Activated T-cell treated with anti-CD3 and anti-CD28 coated beads, Interleukin-2, amount 50 U/mL, for 4 hours (primary cell): ENCODE data around the gene MIEF1. TPM values are rescaled to one million over a fixed set of nuclear protein-coding genes. Genes with fewer than 3 reads are reported as not detected.

Experiments used
- ATAC-seq, 2 donors: fragments of 200-7000 bp; cut with Tn5 transposase; one replicate each; pipeline ENCODE4 v1.10.0; 2021
- DNase-seq: peaks from one replicate; pipeline ENCODE4 v3.0.0-alpha.2; 2020
- H3K27me3 Mint-ChIP-seq: one replicate; pipeline ENCODE4 v1.8.0; 2021; ENCODE audit warnings: low read depth, mixed read lengths
- H3K36me3 Mint-ChIP-seq: one replicate; pipeline ENCODE4 v1.8.0; 2022; ENCODE audit warnings: mixed read lengths; ENCODE audit not compliant: insufficient read depth
- H3K4me1 Mint-ChIP-seq: one replicate; pipeline ENCODE4 v1.8.0; 2021; ENCODE audit warnings: low read depth, mixed read lengths
- H3K4me3 Mint-ChIP-seq: one replicate; pipeline ENCODE4 v1.8.0; 2021; ENCODE audit warnings: mild to moderate bottlenecking, moderate library complexity, mixed read lengths
- H3K9me3 Mint-ChIP-seq: one replicate; pipeline ENCODE4 v1.8.0; 2021; ENCODE audit warnings: mixed read lengths
- total RNA-seq, 3 donors: library from RNA; stranded (reverse); gene quantifications; one replicate each; pipeline ENCODE4 v1.2.1, GENCODE V29; 2021

Gene MIEF1
- total RNA-seq, 3 donors from 2014 or later = 69.9 to 76.6 (median 70.7) TPM

GRCh38 chr22:39476664-39477063, 25.4 kb upstream of the MIEF1 start:
- DNase-seq (no peak), ATAC-seq (no peak)
- peaks cover 3% of the 10 kb centered on the region for H3K27me3 Mint-ChIP-seq
- no peaks in the 10 kb centered on the region for H3K36me3 Mint-ChIP-seq
- no peaks in the 10 kb centered on the region for H3K9me3 Mint-ChIP-seq
- peaks cover 12% of the 10 kb centered on the region for H3K4me1 Mint-ChIP-seq
- H3K4me3 Mint-ChIP-seq = no peak overlapping the region

DNA sequence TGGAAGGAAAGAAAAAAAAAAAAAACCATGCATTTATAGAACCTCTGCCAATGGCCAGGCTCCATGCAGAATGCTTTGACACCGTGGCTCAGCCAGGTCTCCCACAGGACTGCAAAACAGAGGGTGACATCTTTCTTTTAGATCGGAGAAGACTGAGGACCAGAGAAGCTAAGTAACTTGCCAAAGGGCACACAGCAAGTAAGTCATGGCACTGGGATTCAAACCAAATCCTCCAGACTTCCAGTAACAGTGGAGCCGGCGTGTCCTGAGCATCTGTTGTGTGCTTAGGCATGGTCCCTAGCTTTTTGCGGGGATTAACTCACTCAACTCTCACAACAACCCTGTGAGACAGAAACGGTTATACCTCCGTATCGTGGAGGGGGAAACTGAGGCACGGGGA, 24.5 kb upstream of the MIEF1 start:
- H3K4me3 Mint-ChIP-seq = no peak overlapping the region
- ATAC-seq = no peak
- no peaks in the 10 kb centered on the region for H3K36me3 Mint-ChIP-seq
- H3K4me1 Mint-ChIP-seq = peaks cover 3% of the 10 kb centered on the region
- DNase-seq = no peak
- peaks cover 3% of the 10 kb centered on the region for H3K27me3 Mint-ChIP-seq
- no peaks in the 10 kb centered on the region for H3K9me3 Mint-ChIP-seq

- H3K4me3 Mint-ChIP-seq = no peak overlapping the region
- no peaks in the 10 kb centered on the region for H3K9me3 Mint-ChIP-seq
- no peaks in the 10 kb centered on the region for H3K36me3 Mint-ChIP-seq
- H3K27me3 Mint-ChIP-seq = peaks cover 3% of the 10 kb centered on the region
- H3K4me1 Mint-ChIP-seq = no peaks in the 10 kb centered on the region
- DNase-seq (no peak), ATAC-seq (peak in 1 of 2 donors; percentile 46)
These were observed 23.6 kb upstream of the MIEF1 start for GRCh38 chr22:39478441-39478850.

- H3K36me3 Mint-ChIP-seq = no peaks in the 10 kb centered on the region
- DNase-seq (no peak), ATAC-seq (no peak)
- no peaks in the 10 kb centered on the region for H3K9me3 Mint-ChIP-seq
- H3K4me1 Mint-ChIP-seq = no peaks in the 10 kb centered on the region
- peaks cover 3% of the 10 kb centered on the region for H3K27me3 Mint-ChIP-seq
- no peak overlapping the region for H3K4me3 Mint-ChIP-seq
These were observed 22.8 kb upstream of the MIEF1 start for GRCh38 chr22:39479254-39479653.

DNA sequence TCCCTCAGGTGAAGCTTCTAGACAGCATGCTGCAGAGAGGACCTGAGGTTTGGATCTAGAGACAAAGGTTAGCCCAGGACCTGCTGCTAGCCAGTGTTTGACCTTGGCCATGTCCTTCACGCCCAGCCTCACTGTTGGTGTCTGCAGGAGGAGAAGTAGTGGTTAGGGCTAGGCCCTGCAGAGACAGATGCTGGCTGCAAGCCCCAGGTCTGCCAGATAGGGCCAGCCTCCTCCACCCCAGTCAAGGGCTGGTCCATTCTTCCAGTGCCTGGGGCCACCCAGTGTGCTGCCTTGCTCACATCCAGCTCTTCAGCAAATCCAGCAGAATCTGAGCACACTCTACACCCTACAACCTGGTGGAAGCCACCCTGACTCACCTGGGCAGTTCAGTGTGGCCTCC, 21.5 kb upstream of the MIEF1 start:
- H3K9me3 Mint-ChIP-seq = no peaks in the 10 kb centered on the region
- H3K4me1 Mint-ChIP-seq = no peaks in the 10 kb centered on the region
- ATAC-seq = no peak
- peaks cover 3% of the 10 kb centered on the region for H3K27me3 Mint-ChIP-seq
- H3K36me3 Mint-ChIP-seq = no peaks in the 10 kb centered on the region
- no peak overlapping the region for H3K4me3 Mint-ChIP-seq
- DNase-seq = no peak

DNA sequence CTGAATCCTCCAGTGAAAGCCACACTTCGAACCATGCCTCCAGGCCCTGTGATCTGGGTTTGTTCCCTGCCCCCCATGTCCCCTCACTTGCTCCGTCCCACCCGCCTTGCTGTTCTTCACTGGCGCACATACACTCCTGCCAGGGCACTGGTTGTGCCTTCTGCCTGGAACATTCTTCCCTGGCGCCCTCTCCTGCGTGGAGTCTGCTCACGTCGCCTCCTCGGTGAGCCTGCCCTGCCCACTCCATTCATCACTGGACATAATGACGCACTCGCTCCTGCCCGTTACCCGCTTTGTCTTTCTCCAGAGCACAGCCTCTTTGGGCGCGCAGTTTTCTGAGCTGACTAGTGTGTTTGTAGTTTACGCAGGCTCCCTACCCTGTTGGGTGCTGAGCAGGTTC, 21.0 kb upstream of the MIEF1 start:
- H3K27me3 Mint-ChIP-seq = peaks cover 3% of the 10 kb centered on the region
- no peak for ATAC-seq
- H3K4me1 Mint-ChIP-seq = no peaks in the 10 kb centered on the region
- no peak for DNase-seq
- H3K36me3 Mint-ChIP-seq = no peaks in the 10 kb centered on the region
- H3K4me3 Mint-ChIP-seq = no peak overlapping the region
- no peaks in the 10 kb centered on the region for H3K9me3 Mint-ChIP-seq

DNA sequence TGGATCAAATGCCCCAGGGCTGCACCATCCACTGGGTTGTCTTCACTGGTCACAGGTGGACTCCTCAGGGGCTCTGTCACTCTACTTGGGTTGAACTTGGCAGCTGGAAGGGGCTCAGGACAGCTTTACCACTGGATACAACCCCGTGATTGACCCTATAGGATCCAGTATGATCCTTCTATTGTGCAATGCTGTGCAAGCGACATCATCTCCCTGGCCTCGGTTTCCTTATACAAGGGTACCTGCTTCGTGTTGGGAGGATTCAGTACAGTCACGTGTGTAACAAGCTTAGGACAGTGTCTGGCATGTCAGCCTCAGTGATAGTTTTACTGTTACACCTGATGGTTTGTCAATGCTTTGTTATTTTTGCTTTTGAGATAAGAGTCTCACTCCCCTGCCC, 20.5 kb upstream of the MIEF1 start:
- H3K27me3 Mint-ChIP-seq = peaks cover 3% of the 10 kb centered on the region
- no peak overlapping the region for H3K4me3 Mint-ChIP-seq
- H3K36me3 Mint-ChIP-seq = no peaks in the 10 kb centered on the region
- H3K4me1 Mint-ChIP-seq = no peaks in the 10 kb centered on the region
- no peak for ATAC-seq
- no peaks in the 10 kb centered on the region for H3K9me3 Mint-ChIP-seq
- DNase-seq = no peak

DNA sequence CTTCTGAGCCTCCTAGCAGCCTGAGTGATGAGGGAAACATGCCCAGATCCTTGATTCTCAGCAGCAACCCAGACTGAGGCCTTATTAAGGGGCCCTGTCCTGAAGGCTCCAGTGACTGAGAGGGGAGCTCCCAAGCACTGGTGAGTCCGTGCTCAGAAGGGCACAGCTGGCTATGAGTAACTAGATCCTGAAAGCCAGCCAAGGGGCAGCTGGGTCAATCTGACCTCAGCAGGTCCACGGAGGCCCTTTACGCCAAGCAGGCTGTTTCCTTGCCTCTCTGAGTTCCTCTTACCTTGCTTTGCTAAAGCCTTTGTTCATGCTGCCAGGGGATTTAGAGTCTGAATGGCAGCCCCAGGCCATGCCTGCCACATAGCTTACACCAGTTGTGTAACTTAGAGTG, 19.3 kb upstream of the MIEF1 start:
- Mint-ChIP-seq H3K9me3 (no peaks in the 10 kb centered on the region), H3K4me3 (no peak overlapping the region), H3K4me1 (no peaks in the 10 kb centered on the region), H3K36me3 (no peaks in the 10 kb centered on the region), H3K27me3 (peaks cover 3% of the 10 kb centered on the region)
- ATAC-seq = no peak
- DNase-seq = no peak

GRCh38 chr22:39486951-39487825, 14.9 kb upstream of the MIEF1 start:
- Mint-ChIP-seq H3K9me3 (no peaks in the 10 kb centered on the region), H3K27me3 (no peaks in the 10 kb centered on the region), H3K36me3 (no peaks in the 10 kb centered on the region), H3K4me1 (peaks cover 5% of the 10 kb centered on the region), H3K4me3 (no peak overlapping the region)
- ATAC-seq (no peak), DNase-seq (no peak)

- no peaks in the 10 kb centered on the region for H3K9me3 Mint-ChIP-seq
- DNase-seq = no peak
- H3K4me1 Mint-ChIP-seq = peaks cover 5% of the 10 kb centered on the region
- no peak overlapping the region for H3K4me3 Mint-ChIP-seq
- no peaks in the 10 kb centered on the region for H3K27me3 Mint-ChIP-seq
- ATAC-seq = no peak
- no peaks in the 10 kb centered on the region for H3K36me3 Mint-ChIP-seq
These were observed 14.1 kb upstream of the MIEF1 start for GRCh38 chr22:39487826-39488520.

- peaks cover 7% of the 10 kb centered on the region for H3K4me1 Mint-ChIP-seq
- no peak for DNase-seq
- H3K9me3 Mint-ChIP-seq = no peaks in the 10 kb centered on the region
- H3K36me3 Mint-ChIP-seq = no peaks in the 10 kb centered on the region
- no peaks in the 10 kb centered on the region for H3K27me3 Mint-ChIP-seq
- no peak overlapping the region for H3K4me3 Mint-ChIP-seq
- no peak for ATAC-seq
These were observed 13.5 kb upstream of the MIEF1 start for GRCh38 chr22:39488563-39489083.

DNA sequence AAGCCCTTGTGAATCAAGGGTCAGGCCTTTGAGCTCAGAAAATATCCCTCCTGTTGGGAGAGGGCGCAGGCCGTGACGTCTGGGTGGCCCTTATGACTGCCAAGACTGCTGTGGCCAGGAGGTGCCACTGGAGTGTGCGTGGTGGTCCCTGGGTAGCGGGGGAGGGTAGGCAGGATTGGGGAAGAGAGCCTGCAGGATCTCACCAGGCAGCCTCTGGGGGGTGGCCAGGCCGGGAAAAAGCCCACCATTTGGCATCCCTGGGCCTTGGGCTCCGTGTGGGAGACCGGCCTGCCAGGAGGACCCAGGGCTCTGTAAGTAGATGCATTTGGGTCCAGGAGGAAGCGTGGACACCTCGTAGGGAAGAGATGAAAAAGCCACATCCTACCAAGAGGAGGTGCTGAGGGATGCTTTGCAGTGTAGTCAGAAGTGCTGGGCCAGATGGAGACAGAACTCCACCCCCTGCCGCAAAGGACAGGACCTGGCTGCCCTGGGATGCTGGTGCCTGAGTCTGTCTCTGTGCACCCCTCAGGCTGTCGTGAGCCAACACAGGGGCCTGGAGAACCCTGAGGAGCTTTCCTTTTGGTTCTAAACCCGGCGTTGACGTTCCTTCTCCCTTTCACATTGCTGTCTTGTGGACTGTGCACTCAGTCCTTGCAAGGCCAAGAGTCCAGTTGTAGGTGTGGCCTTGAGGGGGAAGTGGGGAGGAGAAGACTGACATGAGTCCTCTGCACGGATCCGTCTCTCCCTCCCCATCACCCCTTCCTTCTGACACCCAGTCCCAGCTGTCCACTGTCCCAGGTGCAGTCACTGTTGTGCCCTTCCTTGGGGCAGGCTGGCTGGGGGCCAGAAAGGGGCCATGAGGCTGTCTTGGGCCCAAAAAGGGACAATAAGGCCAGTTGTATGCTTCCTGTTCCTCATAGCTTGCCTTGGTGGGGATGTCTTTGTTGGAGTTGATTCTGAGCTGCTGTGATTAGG, 12.7 kb upstream of the MIEF1 start:
- H3K27me3 Mint-ChIP-seq = no peaks in the 10 kb centered on the region
- no peak for ATAC-seq
- DNase-seq = no peak
- H3K4me3 Mint-ChIP-seq = peak overlapping the region; percentile 56
- H3K36me3 Mint-ChIP-seq = no peaks in the 10 kb centered on the region
- peaks cover 7% of the 10 kb centered on the region for H3K4me1 Mint-ChIP-seq
- no peaks in the 10 kb centered on the region for H3K9me3 Mint-ChIP-seq

DNA sequence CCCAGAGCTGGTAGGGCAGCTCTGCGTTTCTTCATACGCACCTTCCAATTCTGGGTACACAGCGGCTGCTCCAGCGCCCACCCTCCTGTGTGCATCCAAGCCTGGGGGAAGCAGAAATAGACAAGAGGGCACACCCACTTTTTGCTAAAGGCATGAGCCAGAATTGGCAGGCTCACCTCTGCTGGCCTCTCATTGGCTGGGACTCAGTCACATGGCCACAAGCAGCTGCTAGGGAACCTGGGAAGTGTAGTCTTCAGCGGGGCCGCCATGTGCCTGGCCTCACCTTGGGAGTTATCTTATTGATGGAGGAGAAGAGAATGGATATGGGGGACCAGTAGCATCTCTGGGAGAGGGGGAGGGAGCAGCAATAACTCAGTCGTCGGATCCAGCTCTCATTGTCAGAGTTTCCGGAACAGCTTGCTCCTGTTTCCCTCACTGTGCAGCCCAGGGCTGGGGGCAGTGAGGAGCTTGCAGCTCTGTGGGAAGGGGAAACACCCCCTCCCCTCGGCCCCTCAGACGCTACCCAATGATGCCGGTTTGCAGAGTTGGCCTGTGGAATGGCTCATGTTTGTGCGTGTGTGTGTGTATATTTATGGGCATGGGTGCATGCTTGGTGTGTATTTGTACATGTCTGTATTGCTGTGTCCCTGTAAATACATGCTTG, 11.8 kb upstream of the MIEF1 start:
- Mint-ChIP-seq H3K9me3 (no peaks in the 10 kb centered on the region), H3K36me3 (no peaks in the 10 kb centered on the region), H3K27me3 (no peaks in the 10 kb centered on the region), H3K4me1 (peaks cover 7% of the 10 kb centered on the region), H3K4me3 (peak overlapping the region; percentile 56)
- ATAC-seq (peak; percentile 99 to 100), DNase-seq (peak; percentile 62)
